Dermis microvascular lymphatic vessel endothelial cell (primary cell): Measurements from ENCODE around the gene MTHFSD. TPM values are rescaled to one million over a fixed set of nuclear protein-coding genes. Genes with fewer than 3 reads are reported as not detected.
A peak's percentile ranks its signal among the peaks of the same experiment; 100 is the strongest.

Source experiments
- DNase-seq, 2 donors: peaks; one replicate each; pipeline versions ENCODE4 v3.0.0 to v3.0.0-alpha.2; 2010; ENCODE audit warnings: low read depth in 2 of 2
- total RNA-seq: library from RNA; depleted of rRNA; stranded (reverse); fragments of >200 nt; gene quantifications from 2 replicates; pipeline ENCODE4 v1.2.1, GENCODE V29; 2014

Gene MTHFSD
- total RNA-seq, 1 donor from 2014 or later: 5.3 TPM

DNA sequence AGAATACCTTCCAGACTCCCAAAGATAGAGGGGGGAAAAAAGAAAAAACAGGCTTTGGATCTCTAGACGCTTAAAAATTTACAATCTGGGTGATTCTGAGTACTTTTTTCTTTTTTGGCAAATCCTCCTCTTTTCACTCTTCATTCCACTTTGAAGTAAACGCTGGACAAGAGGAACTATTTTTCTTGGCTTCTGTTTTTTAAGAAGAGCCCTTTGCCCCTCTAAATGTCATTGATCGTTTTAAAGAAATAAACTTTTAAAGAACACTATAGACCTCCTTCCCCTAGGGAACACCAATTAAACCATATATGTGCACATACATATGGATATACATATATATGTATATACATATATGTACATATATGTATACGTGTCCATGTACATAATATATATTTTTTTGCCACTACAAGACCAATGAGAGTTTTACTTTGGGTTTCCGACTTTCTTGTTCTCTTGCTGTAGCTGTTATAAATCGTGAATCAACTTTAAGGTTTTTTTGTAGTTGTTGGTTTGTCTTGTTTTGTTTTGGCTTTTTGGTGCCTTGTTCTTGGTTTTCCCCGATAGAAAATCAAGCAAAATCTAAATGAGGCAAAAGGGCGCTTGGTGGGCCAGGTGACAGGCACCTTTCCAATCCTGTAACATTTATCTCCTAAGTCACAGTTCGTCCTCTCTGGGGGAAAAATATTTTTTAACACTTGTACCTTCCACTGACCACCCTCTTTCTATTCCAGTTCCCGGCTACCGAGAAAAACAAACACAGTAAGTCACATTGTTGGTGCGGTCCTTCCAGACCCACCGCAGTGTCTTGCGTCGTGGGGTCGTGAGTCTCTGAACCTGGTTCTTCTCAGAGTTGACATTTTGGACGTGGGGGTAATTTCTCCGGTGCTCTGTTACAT lies 40.3 kb downstream of the MTHFSD start:
- DNase-seq: no peak

DNA sequence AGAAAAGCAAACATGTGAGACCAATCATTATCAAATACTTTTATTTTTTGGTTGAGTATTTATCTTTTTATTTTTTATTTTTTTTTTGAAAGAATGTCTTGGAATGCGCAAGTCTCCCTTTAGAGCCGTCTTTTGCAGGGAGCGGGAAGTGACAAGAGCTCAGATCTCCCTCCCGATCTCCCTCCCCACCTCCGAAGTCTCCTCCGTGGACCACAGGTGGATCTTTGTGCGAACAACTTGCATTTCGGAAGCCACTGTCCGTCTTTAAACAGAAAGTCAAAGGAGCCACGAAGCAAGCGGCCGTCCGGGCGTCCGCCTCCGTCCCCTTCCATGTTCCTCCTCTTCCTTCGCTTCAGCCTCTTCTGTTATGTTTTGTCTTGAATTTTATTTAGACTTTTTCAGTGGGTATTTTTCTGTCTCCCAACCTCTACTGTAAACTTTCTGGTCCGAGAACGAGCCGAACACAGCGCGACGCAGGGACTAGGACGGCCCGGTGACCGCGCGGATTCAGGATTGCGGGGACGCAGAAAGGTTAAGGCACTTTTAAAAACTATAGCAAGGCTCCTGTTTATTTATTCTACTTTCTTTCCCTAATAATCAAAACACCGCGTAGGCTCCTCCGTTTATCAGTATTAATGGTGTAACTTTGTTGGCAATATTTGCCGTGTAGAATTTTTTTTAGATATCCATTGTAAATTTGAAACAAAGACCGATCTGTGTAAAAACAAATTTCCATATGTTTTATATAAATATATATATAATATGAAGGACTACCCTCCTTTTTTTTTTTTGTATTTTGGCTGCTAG lies 41.4 kb downstream of the MTHFSD start:
- DNase-seq: no peak

GRCh38 chr16:86512860-86513470 lies 42.1 kb downstream of the MTHFSD start:
- DNase-seq: no peak

- no peak for DNase-seq
Observed at GRCh38 chr16:86512301-86512859, 42.7 kb downstream of the MTHFSD start.

DNA sequence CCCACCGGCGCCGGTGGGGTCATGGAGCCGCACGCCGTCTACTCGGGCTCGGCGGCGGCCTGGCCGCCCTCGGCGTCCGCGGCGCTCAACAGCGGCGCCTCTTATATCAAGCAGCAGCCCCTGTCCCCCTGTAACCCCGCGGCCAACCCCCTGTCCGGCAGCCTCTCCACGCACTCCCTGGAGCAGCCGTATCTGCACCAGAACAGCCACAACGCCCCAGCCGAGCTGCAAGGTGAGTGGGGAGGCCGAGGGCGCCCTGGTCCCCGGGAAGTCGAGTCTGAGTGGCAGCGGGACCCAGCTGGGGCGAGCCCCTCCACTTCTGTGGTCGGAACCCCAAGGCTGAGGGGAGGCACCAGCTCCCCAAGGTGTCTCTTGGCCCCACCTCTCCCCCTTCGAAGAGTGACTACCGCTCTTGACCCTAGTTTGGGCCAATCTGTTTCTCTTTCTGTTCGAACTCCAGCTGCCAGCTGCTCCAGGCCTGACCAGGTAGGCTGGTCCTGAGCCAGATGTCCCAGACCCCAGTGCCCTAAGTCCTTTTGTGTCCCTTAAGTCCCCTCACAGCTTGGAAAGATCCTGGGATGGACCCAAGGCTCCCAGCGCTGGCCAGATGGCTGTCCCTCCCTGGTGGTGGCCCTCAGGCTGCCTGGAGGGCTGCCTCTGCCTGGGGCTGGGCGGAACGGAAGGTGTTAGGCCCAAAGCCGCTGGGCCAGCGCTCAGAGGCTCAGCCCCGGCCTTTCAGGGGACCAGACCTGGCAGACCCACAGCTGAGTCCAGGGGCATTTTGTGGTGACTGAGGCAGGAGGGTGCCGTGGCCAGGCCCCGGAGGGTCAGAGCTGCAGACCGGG lies 43.5 kb downstream of the MTHFSD start:
- DNase-seq: no peak

DNA sequence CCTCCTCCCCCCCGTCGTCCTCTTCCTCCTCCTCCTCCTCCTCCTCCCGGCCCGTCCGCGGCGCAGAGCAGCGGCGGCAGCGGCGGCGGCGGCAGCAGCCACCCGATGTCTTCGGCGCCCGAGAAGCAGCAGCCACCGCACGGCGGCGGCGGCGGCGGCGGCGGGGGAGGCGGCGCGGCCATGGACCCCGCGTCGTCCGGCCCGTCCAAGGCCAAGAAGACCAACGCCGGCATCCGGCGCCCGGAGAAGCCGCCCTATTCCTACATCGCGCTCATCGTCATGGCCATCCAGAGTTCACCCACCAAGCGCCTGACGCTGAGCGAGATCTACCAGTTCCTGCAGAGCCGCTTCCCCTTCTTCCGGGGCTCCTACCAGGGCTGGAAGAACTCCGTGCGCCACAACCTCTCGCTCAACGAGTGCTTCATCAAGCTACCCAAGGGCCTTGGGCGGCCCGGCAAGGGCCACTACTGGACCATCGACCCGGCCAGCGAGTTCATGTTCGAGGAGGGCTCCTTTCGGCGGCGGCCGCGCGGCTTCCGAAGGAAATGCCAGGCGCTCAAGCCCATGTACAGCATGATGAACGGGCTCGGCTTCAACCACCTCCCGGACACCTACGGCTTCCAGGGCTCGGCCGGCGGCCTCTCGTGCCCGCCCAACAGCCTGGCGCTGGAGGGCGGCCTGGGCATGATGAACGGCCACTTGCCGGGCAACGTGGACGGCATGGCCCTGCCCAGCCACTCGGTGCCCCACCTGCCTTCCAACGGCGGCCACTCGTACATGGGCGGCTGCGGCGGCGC lies 44.4 kb downstream of the MTHFSD start, which contains the start of gene FOXF1:
Gene FOXF1, plus strand, starts transcription at position 63 of the 797 bp plus-strand sequence. Its CDS starts 43 bp downstream, at position 106.
- no peak for DNase-seq

- peak in 1 of 2 donors; percentile 23 for DNase-seq
Observed at GRCh38 chr16:86509759-86510464, 45.1 kb downstream of the MTHFSD start.

DNA sequence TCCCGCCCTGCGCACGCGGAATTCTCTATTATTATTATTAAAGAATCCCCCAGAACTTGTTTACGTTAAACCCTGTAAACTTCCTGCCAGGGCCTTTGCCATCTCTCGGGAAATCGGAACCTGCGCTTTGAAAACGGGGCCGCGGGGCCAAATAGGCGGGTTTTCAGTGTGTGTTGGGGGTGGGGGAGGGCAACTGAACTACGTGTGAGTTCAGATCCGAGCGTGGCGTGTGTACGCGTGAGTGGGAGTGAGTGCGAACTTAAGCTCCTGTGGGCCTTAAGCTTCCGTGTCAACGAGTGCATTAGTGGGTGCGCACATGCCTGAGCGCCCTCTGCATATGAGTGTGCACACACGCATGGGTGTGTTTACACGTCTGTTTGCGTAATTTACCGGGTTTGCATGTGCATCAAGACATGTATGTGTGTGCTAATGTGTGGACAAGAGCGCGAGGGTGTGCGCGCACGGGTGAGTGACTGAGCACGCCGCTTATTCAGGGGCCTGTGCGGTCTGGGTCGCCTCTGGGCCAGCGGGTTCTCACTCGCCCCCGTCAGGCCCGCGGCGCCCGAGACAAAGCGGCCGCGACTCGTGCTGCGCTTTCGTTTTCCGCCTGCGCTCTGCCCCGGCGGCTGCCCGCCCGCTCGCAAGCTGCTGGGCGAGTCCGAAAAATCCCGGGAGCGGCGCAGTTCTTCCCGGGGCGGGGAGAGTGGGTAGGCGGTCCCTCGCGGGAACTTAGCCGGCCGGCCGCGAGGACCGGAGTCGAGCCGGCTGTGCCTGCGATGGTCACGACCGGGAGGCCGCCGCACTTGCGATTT lies 45.9 kb downstream of the MTHFSD start:
- peak; percentile 40 to 61 for DNase-seq

GRCh38 chr16:86508028-86508946 lies 46.7 kb downstream of the MTHFSD start:
- peak in 1 of 2 donors; percentile 9 for DNase-seq

DNA sequence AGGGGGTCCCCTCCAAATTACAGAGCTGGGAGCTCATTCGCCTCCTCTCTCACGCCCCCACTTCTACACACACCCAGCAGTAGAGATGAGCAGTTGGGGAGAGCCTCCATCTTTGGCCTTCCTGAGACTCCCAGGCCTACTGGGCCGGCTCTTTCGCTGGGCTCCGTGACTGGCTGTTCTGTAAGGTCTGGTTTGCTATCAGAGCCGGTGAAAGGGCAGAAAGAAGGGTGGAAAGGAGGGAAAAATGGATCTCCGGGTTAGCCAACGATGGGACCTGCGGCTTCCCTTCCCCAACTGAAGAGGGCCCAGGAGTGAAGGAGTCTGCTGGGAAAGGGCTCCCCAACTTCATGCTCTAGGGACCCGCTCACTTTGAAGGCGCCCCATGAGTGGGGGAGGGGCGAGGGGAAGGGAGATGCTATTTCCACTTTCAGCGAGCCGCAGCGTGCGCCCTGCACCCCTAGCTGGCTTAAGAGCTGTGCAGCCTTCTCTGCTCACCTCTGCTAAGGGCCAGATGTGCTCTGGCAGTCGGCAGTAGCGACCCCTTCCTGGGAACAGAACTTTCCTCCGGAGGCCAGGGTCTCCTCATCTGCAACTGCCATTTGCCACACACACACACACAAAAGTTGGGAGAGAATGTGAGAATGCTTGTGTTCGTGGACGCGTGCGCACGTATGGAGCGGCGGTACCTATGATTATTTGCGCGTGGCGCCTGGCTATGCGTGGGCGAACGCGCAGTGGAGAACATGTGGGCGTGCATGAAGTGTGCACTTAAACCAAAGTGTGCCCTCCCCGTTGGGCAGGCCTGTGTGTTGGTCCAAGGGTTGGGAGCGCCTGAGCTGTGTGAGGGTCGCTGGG lies 47.6 kb downstream of the MTHFSD start:
- no peak for DNase-seq

DNA sequence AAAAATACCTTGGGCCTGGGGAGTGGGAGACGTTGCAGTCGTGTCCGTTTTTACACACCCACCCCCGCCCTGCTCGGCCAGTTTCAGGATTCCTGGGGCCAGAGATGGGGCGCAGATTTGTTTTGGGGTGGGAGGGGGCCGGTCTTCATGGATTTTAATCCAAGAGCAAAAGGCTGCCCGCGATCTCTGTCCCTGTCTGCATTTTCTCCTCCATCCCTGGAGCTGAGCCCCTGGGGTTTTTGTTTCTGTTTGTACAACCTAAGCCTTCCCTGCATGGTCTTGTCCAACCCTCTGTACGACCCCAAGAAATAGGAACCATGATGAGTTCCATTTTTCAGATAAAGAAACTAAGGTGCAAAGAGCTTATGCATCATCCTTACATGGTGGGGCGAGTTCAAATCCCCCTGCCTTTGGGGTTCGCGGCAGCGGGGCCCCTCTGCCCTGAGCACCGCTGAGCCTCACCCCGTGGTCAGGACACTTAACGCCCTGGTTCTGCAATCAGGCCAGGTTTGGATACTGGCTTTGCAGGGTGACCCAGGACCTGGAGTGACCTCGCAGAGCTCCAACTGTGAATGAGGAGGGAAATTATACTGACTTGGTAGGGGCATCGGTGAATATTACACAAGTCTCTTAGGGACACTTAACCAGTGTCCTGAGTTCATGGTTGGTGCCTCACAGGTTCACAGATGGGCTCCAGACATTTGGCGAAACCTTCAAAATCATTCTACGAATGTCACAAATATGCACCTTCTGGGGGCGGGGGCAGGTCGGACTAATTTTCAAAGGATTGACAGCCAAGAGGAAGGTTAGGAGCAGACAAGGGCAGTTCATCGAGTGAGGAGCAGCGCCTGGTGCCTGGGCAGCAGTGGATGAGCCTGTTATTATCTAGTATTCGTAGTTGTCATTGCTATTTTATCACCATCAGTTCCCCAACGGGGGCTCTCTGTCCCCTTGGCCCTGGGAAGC lies 48.9 kb downstream of the MTHFSD start:
- no peak for DNase-seq

DNA sequence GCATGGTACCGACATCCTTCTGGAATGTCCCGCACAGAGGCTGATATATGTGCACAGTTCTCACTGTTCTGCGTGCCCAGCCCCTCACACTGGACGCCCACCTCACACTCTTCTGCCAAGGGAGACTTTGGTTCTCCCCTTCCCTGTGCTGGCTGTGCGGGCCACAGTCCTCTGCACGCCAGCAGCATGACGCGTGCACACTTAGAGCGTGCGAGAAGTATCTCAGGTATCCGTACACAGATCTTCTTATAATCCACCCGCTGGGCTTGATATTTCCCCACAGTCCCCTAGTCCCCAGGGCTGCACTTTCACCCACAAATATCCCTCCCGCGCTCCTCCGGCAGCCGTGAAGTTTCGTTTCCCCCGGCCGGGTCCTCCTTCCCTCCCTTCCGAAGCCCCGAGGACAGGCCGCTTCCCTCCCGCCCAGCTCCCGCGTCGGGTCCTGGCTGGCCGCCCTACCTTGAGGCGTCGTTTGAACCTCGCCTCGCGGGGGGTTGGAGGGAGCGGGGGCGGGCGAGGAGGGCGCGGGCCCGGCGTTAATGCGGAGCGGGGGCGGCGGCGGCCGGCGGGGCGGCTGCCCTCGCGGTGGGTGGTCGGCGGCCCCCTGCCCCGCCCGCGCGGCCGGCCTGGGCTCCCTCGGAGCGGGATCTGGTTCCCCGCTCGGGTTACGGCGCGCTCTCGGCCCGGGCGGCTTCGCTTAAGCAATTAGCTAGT lies 49.7 kb downstream of the MTHFSD start:
- no peak for DNase-seq

DNA sequence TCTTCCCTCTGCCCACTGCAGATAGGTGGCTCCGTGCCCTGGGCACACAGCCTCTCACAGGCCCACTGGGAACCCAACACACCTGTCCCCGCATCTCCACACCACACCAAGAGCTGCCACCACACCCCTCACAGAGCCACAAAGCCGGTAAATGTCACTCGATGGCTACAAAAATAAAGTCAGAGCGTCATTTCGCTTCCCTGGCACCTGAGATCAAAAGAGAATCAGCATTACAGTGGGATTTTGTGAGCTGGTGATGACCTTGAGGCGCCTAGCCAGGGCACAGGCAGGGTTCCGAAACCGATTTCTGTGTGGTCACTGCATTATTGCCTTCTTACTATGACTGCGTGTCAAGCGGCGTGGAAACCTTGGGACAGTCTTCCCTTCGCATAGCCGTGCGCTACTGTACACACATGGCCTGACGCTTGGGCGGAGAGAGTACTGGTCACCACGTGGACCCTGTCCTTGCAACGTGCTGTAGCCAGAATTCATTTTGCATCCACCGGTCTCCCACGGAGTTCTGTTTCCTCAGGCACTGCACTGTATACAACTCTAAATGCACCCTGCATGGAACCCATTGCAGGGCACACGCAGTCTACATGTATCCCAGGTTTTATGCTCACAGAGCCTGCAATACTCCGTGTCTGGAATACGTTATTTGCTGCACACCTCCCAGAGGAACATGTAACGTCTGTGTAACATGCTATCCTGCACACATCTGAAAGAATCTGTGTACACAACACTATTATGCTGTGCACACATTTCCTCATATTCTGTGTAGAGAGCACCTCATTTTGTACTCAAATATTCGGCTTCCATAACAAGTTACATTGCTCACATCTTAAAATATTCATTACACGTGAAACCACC lies 50.5 kb downstream of the MTHFSD start:
- DNase-seq: no peak
